Heart left ventricle (tissue), 16 donors: Measurements from ENCODE around the gene APOC4. TPM values are rescaled to one million over a fixed set of nuclear protein-coding genes. Genes with fewer than 3 reads are reported as not detected.
"Not testable (repeated sequence)": the region's sequence is repeated elsewhere in the genome, so short reads cannot be mapped to it uniquely, and the experiment has no call there.

Source experiments
- ATAC-seq, 4 donors: fragments of 200-7000 bp; cut with Tn5 transposase; one replicate each; pipeline ENCODE4 v1.9.1; 2020 to 2022; ENCODE audit warnings: moderate library complexity in 4 of 4, mild to moderate bottlenecking in 3 of 4, moderate number of reproducible peaks in 1 of 4
- DNase-seq, 5 donors: peaks; one replicate each; pipeline ENCODE4 v3.0.0-alpha.2; 2020
- H3K27ac ChIP-seq, 12 donors: fragments of 200-600 bp; sonication (generic) in 4 of 12; one replicate each; pipeline versions ENCODE4 v1.5.0 to v1.8.0; 2016 to 2022; ENCODE audit warnings: mild to moderate bottlenecking in 2 of 12
- H3K27me3 ChIP-seq, 9 donors: fragments of 200-600 bp; sonication (generic) in 2 of 9; one replicate each; pipeline versions ENCODE4 v1.5.1 to v1.8.0; 2016 to 2022; ENCODE audit warnings: mild to moderate bottlenecking in 3 of 9
- H3K36me3 ChIP-seq, 9 donors: fragments of 200-600 bp; sonication (generic) in 2 of 9; one replicate each; pipeline versions ENCODE4 v1.5.0 to v1.8.0; 2018 to 2022; ENCODE audit warnings: mild to moderate bottlenecking in 2 of 9
- H3K4me1 ChIP-seq, 12 donors: fragments of 200-600 bp; sonication (generic) in 4 of 12; one replicate each; pipeline versions ENCODE4 v1.5.0 to v1.8.0; 2016 to 2022; ENCODE audit warnings: mild to moderate bottlenecking in 3 of 12
- H3K4me3 ChIP-seq, 12 donors: fragments of 200-600 bp; sonication (generic) in 4 of 12; one replicate each; pipeline versions ENCODE4 v1.5.0 to v1.8.0; 2017 to 2022; ENCODE audit warnings: mild to moderate bottlenecking in 9 of 12, moderate library complexity in 4 of 12
- H3K9me3 ChIP-seq, 12 donors: fragments of 200-600 bp; sonication (generic) in 4 of 12; one replicate each; pipeline versions ENCODE4 v1.5.0 to v1.8.0; 2016 to 2022; ENCODE audit warnings: mild to moderate bottlenecking in 1 of 12
- POLR2A ChIP-seq, 2 donors: fragments of 450-650 bp; IDR thresholded peaks; one replicate each; pipeline ENCODE4 v1.6.1; 2017; ENCODE audit warnings: antibody characterized with exemption in 2 of 2, mild to moderate bottlenecking in 2 of 2, moderate library complexity in 2 of 2
- WGBS, 4 donors: extraction: QIAGEN DNeasy Blood & Tissue Kit in 2 of 4; methylation state at CpG; one replicate each; pipeline versions ENCODE4 v1.1.5 to v1.1.7; 2013 to 2018; 5-methylcytosine and 5-hydroxymethylcytosine counted together
- intact Hi-C, 10 donors: fragments of 100-400 bp; cut with DNase I; formaldehyde crosslinking; loops; one replicate each; pipeline versions ENCODE4 v1.11.1 to v1.14.2; 2022
- polyA plus RNA-seq, 2 donors: library from polyadenylated mRNA; stranded (reverse); fragments of 200-250 nt; gene quantifications; one replicate each; pipeline ENCODE4 v1.2.3, GENCODE V29; 2013
- total RNA-seq, 9 donors: library from RNA; depleted of rRNA in 2 of 9; stranded (reverse); fragments of >200 nt in 2 of 9; fragmentation: NEBNext Ultra II Directional in 3 of 9; extraction: Animal tissue kit (Norgen Biotek cat#: 25700) in 3 of 9; gene quantifications; one replicate each; pipeline versions ENCODE4 v1.1.0 to v1.2.4, GENCODE V29; 2016 to 2023
- TF ChIP-seq, protein P1 (sequence below), 12 donors: fragments of 200-600 bp; sonication (generic) in 4 of 12; IDR thresholded peaks; one replicate each; pipeline versions ENCODE4 v1.5.0 to v1.8.0; 2018 to 2022; ENCODE audit warnings: antibody characterized with exemption in 12 of 12, mild to moderate bottlenecking in 5 of 12
- donor health status: ischemic (EF 13 %, LVEDD 7.1; RV severe dilation, severe dysfunction).
- donor health status: healthy with polysubstance abuse.
- donor health status: DM: no; HTN: yes; CAD: no.
- donor health status: DM: no; HTN: no; CAD: no.
- donor health status: ischemic (EF 25% LVEDD 6.9; RV normal size, moderate dysfunction).
- donor health status: ischemic (EF 25% LVEDD 5.7; RV mildly dilated, moderate dysfunction).
- donor health status: healthy.
- donor health status: DM: yes; HTN: yes; CAD: no.
- donor health status: ischemic (EF 35%, LVEDD 5.7; RV mildly dilated, moderate dysfunction).
- donor health status: nonischemic (EF 11% LVEDD 7.7; RV severe dilation, severe dysfunction).
- donor health status: DM: yes; HTN: yes; CAD: no.
- donor health status: PGD.
- donor health status: ischemic (EF 29% LVEDD 5.4; RV normal size, mild dysfunction).
- donor health status: nonischemic (EF 23%, LVEDD 6.1; RV moderate dilation, normal function).

Gene APOC4
- total and polyA plus RNA-seq, 11 donors, result not detected

- intact Hi-C loops, result no loop called here
- TF ChIP-seq, protein P1, sequence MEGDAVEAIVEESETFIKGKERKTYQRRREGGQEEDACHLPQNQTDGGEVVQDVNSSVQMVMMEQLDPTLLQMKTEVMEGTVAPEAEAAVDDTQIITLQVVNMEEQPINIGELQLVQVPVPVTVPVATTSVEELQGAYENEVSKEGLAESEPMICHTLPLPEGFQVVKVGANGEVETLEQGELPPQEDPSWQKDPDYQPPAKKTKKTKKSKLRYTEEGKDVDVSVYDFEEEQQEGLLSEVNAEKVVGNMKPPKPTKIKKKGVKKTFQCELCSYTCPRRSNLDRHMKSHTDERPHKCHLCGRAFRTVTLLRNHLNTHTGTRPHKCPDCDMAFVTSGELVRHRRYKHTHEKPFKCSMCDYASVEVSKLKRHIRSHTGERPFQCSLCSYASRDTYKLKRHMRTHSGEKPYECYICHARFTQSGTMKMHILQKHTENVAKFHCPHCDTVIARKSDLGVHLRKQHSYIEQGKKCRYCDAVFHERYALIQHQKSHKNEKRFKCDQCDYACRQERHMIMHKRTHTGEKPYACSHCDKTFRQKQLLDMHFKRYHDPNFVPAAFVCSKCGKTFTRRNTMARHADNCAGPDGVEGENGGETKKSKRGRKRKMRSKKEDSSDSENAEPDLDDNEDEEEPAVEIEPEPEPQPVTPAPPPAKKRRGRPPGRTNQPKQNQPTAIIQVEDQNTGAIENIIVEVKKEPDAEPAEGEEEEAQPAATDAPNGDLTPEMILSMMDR (IDR thresholded peaks at IDR 0.05), result no peak
- TF ChIP-seq POLR2A (IDR thresholded peaks at IDR 0.05), result no peak
- DNase-seq (peak; percentile 66 to 87 (median 83)), ATAC-seq (peak in 3 of 4 donors; percentile 72 to 75 (median 75))
- Histone ChIP-seq H3K36me3 (no peaks in the 10 kb centered on the region), H3K27ac (peak overlapping the region in 3 of 12 donors; percentile 30 to 58 (median 36)), H3K27me3 (no peaks in the 10 kb centered on the region), H3K4me1 (peaks cover 0 to 38% (median 9%) of the 10 kb centered on the region in 12 donors), H3K4me3 (no peak overlapping the region), H3K9me3 (no peaks in the 10 kb centered on the region)
- 30 to 48% (median 36%) methylated on average over 5 to 8 of the region's 8 CpGs for WGBS, 4 donors
Observed at GRCh38 chr19:44925114-44925891, 16.7 kb upstream of the APOC4 start.

DNA sequence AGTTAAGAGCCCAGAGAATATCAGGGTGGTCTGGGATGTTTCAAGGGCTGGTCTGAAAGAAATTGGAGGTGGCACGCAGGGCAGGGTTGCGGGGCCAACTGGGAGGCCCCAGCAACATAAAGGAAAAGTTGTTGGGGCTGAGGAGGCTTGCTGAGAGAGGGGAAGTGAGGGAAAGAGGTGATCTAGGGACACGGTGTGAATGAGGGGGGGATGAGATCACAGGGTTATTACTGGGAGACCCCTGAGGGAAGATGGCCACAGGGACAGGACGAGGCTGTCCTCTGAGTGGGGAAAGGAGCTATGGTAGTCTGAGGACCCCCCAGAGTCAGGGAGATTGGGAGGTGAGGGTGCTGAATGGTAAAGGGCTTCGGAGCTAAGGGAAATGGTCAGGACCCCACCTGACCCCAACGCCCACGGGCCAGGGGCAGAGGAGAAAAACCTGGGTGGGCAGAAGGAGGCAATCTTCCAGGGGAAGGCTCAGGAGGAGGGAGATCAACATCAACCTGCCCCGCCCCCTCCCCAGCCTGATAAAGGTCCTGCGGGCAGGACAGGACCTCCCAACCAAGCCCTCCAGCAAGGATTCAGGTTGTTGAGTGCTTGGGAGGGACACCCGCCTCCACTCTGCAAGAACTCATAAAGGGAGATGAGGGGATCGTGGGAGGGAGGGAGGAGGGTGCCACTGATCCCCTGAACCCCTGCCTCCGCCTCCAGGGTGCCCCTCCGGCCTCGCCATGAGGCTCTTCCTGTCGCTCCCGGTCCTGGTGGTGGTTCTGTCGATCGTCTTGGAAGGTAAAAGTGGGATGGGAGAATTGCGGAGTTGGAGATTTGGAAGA lies 15.6 kb upstream of the APOC4 start:
- DNase-seq, H3K36me3 ChIP-seq, intact Hi-C loops, H3K27ac ChIP-seq, H3K27me3 ChIP-seq, H3K9me3 ChIP-seq: not testable (repeated sequence)
- ATAC-seq, result peak in 2 of 4 donors; percentile 5 to 11
- Histone ChIP-seq H3K4me1 (peaks cover 0 to 38% (median 9%) of the 10 kb centered on the region in 12 donors), H3K4me3 (peak overlapping the region in 9 of 12 donors; percentile 4 to 43 (median 32))
- WGBS, 4 donors, result 35 to 55% (median 43%) methylated on average over 18 to 19 of the region's 19 CpGs

DNA sequence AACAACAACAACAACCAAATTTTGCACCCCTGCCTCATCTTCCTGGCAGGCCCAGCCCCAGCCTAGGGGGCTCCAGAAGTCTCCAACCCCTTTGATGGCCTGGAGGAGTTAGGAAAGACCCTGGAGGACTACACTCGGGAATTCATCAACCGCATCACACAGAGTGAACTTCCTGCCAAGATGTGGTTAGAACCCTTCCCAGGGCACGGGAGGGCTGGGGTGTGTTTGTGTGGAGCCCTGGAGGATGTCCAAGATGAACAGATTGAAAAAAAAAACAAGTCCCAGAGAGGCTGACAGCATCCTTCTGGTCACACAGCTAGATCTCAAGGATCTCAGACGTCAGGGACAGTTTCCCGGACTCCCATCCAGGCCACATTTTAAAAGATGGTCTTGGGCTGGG lies 14.3 kb upstream of the APOC4 start:
- intact Hi-C loops, result no loop called here
- Histone ChIP-seq H3K4me1 (peaks cover 0 to 38% (median 9%) of the 10 kb centered on the region in 12 donors), H3K27me3 (no peaks in the 10 kb centered on the region), H3K36me3 (no peaks in the 10 kb centered on the region), H3K27ac (peak overlapping the region in 1 of 12 donors; percentile 27), H3K4me3 (no peak overlapping the region), H3K9me3 (no peaks in the 10 kb centered on the region)
- 42 to 57% (median 50%) methylated on average over 5 of the region's 5 CpGs for WGBS, 4 donors
- DNase-seq (no peak), ATAC-seq (peak in 1 of 4 donors; percentile 6)
- TF ChIP-seq, protein P1 (IDR thresholded peaks at IDR 0.05), result no peak
- no peak for TF ChIP-seq POLR2A (IDR thresholded peaks at IDR 0.05)

DNA sequence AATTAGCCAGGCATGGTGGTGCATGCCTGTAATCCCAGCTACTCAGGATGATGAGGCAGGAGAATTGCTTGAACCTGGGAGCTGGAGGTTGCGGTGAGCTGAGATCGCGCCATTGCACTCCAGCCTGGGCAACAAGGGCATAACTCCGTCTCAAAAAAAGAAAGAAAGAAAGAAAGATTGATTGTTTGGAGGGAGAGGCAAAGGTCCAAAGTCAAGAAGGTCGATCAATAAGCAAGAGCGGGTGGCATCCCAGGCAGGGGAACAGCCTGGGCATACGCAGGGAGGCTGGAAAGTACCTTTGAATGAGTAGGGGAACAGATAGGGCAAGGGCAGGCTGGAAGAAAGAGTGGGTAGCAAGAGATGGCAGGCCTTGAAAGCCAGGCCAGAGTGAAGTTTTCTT lies 11.9 kb upstream of the APOC4 start:
- intact Hi-C loops, result no loop called here
- H3K27ac ChIP-seq, result no peak overlapping the region
- no peaks in the 10 kb centered on the region for H3K36me3 ChIP-seq

More for the DNA sequence above, 11.9 kb upstream of the APOC4 start:
- no peak for DNase-seq
- no peaks in the 10 kb centered on the region for H3K9me3 ChIP-seq
- no peak overlapping the region for H3K4me3 ChIP-seq
- TF ChIP-seq, protein P1 (IDR thresholded peaks at IDR 0.05), result no peak
- no peak for TF ChIP-seq POLR2A (IDR thresholded peaks at IDR 0.05)
- whole genome bisulfite sequencing, 4 donors, result 90 to 95% (median 92%) methylated on average over 7 of the region's 7 CpGs
- no peaks in the 10 kb centered on the region for H3K27me3 ChIP-seq
- ATAC-seq, result no peak
- H3K4me1 ChIP-seq, result peaks cover 0 to 27% (median 5%) of the 10 kb centered on the region in 12 donors
